Umbilical cord (tissue), 2 donors: Measurements from ENCODE around the gene FANK1. TPM values are rescaled to one million over a fixed set of nuclear protein-coding genes. Genes with fewer than 3 reads are reported as not detected.

Source experiments
- DNase-seq: peaks from one replicate; pipeline ENCODE4 v3.0.0-alpha.2; 2015; ENCODE audit warnings: low spot score
- total RNA-seq: library from RNA; depleted of rRNA; stranded (reverse); fragments of >200 nt; gene quantifications from one replicate; pipeline ENCODE4 v1.2.3, GENCODE V29; 2014; ENCODE audit warnings: low replicate concordance; ENCODE audit not compliant: insufficient read depth

The FANK1 gene
- total RNA-seq, 1 donor from 2014 or later: 4.3 TPM

DNA sequence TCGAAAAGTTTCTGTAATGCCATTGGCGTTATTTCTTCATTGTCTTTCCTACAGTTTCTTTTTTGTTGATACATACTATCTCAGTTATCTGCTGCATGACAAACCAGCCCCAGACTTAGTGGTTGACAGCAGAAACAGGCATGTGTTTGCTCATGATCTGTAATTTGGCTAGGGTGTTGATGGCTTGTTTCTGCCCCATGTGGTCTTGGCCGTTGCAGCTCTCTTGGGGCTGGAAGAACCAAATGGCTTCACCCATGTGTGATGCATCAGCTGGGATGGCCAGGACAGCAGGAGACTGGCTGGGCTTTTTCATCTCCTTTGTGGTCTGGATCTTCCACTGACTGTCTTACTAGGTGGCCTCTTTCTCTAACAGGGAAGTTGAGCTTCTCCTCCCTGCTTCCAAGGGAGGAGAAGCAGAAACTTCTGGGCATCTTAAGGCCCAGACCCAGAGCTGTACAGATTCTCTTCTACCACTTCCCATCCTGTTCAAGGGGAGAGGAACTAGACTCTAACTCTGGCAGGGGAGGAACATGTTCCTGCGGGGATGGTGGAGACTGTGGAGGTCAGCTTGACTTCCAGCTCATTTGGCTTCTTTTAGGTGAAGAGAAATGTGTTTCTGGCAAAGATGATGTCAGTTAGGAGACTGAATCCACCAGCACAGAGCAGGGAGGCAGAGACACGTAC is 89.3 kb downstream of the FANK1 start:
- no peak for DNase-seq

DNA sequence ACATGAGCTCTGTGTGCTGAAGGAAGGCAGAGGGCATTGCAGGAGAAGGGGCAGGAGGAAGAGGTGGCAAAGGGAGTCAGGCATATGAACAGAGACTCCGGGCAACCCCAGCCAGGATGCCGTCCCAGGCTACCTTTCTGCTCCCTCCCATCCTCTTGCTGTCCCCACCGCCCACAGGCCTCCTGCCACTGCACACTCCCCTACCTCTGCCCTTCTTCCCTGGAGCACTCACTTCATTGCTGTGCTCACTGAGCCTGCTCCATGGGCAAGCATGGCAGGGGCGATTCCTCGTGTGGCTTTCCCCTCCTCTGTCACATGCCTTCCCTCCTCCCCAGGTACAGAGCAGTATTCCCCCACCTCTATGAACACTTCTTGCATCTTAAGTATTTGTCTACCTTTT is 93.4 kb downstream of the FANK1 start:
- no peak for DNase-seq

- no peak for DNase-seq
Measured at GRCh38 chr10:125990974-125991373, 94.6 kb downstream of the FANK1 start.

DNA sequence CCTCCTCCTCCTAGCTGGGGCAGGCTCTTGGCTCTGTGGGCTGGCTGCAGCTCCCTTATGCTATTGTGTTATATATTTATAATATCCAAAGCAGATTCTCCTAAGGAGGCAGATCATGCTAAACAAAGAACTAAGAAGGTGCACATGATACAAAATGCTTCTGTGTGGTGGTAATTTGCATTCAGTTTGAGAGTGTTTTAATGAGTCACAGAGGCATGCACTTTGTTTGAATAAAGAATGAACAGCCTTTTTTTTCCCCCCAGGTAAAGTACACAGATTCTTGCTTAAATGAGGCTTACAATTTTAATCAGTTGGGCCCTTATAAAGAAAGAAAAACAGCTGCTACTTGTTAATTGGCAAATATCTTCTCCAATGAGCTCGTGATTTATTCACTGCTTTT is 95.0 kb downstream of the FANK1 start:
- no peak for DNase-seq

DNA sequence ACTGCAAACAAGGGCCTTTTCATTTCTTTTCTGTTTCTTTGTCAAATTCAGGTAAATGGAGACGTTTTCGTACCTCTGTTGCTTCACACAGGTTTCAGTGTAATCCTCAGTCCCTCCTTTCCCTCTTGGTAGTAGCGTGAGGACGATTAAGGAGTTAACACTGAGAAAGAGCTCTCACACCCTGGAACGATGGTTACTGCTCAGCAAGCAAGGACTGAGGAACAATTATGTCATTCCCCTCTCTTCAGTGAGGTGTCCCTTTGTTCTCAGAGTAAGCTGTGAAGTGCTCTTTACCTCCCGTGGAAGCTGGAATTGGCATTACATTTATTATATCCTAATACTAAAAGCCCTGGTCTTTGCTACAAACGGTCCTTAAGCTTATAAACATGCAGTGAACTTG is 95.9 kb downstream of the FANK1 start:
- DNase-seq: no peak

GRCh38 chr10:125994601-125995000 is 98.2 kb downstream of the FANK1 start:
- no peak for DNase-seq

DNA sequence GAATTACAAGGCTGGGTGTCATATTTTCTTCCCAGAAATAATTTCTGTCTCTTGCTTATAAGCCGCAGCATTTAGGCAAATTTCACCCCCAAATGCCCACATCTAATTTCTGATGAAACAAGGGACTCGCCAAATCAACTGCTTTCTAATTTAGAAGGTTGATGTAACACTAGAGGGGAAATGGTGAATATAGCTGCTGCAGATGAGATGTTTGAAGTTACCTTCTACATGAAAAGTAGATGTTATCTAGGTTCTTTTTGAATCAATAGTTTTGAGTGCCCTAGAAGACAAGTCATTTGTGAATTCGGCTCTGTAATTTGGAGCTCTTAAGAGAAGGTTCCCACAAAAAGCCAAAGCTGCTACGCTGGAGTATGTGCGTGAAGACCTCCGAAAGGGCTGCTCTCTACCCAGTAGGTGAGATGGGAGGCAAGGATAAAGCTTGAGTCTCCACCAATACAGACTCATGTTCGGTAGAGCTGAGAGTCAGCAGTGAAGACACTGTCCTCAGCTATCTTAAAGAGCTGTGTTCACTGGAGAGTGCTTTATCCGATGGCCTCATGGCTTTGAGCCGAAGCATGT is 99.5 kb downstream of the FANK1 start:
- no peak for DNase-seq

DNA sequence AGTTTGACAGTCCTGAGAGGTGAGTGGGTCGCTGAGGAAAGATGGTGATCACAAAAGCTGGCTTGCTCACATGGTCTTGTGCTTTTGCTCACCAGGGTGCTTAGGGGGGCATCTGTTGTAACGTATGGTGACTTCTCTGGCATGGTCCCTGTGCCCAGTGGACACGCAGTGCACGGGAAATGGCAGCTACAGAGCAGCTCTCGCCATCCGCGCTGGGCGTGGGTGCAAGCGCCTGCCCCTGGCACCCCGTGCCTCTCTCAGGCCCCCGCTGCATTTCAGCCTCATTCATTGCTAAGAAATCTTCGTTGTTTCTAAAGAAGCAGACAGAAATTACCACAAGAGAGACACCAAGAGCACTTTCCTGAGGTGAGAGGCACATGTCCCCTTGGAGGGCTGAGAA is 101.2 kb downstream of the FANK1 start:
- DNase-seq: no peak

DNA sequence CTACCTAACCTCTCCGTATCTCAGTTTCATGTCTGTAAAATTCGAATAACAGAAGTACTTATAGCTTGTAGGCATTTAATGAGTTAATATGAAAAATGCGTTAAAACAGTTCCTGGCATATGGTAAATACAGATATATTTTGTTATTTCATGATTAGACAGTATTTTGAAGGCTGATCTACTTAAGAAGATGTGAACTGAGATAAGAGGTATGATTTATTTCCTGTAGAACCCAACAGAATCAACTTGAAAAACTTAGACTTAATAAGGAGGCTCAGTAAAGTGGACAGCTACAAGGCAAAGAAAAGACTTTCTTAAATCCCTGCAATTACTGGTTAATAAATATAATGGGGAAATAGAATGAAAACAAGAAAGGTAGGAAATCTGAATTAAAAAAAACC is 103.3 kb downstream of the FANK1 start:
- no peak for DNase-seq

DNA sequence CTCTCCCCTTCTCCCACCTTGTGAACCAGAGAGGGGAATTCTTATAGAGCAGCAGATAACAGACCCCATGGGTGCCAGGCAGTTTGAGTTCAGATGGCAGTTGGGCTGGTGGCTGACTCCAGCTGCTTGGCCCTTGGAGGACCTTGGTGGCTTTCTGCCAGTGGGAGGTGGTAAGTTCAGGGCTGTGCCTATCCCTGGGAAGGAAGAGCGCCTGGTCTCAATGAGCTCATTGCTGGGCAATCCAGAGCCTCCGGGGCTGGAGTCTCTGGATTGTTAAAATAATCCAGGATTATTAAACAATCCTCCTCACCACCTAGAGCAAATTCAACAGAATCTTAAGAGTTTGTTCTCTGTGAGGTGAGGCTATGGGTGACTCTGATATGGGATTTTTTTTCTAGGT is 105.2 kb downstream of the FANK1 start:
- peak; percentile 25 for DNase-seq

- DNase-seq: no peak
Measured at GRCh38 chr10:126004752-126005151, 108.4 kb downstream of the FANK1 start.

DNA sequence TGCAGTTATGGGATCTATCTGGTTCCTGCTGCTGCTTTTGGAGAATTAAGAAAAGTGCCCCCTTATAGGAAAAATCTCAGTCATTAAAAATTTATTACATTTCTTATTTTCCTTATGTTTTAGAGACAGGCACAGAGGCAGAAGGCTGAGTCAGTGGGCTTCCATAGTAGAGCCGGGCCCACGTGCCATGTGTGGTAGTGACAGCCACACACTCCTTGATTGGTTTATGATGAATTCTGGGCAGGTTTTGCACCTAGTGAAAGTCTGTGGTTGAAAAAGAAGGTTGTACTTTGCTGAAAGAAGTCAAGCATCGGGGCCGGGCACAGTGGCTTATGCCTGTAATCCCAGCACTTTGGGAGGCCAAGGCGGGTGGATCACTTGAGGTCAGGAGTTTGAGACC is 109.9 kb downstream of the FANK1 start:
- no peak for DNase-seq

DNA sequence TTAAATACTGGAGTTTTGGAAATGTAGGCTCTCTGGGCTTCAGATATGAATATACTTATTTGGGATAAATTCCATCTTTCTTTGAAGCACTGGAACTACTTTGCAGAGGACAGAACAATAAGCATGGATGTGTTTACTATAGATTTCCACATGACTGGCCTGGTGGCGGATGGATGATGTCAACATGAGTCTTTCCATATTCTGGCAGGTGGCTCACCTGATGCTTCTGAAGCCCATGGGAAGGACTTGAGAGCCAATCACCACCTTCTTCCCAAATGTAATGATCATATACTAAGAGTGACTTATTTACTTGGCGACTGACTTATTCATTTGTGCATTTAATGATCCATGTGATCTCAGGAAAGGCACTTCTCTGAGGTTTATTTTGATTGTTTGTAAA is 110.5 kb downstream of the FANK1 start:
- DNase-seq: no peak

- peak; percentile 75 for DNase-seq
Measured at GRCh38 chr10:126009650-126010049, 113.3 kb downstream of the FANK1 start.

- DNase-seq: no peak
Measured at GRCh38 chr10:126011995-126012394, 115.6 kb downstream of the FANK1 start.

DNA sequence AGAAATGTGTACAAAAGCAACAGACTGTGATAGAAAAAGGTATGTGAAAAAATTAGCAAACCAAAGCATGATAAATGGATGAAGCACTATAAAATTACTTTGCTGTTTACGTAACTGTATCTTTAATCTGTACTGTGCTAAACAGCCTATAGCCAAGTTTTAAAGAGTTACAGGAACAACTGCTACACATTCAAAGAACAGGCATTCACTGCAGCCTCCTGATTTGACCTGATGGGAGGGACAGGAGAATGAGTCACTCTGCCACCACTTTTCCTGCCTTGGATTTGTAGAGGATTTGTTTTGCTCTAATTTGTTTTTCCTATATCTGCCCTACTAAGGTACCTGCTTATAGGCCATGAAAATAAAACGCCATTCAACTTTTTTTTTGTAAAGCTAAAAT is 116.1 kb downstream of the FANK1 start:
- DNase-seq: no peak

GRCh38 chr10:126013489-126014281 is 117.3 kb downstream of the FANK1 start:
- DNase-seq: no peak

- no peak for DNase-seq
Measured at GRCh38 chr10:126014309-126014708, 117.9 kb downstream of the FANK1 start.

- peak; percentile 19 for DNase-seq
Measured at GRCh38 chr10:126015413-126015812, 119.0 kb downstream of the FANK1 start.

GRCh38 chr10:126016156-126016805 is 119.9 kb downstream of the FANK1 start:
- DNase-seq: no peak

DNA sequence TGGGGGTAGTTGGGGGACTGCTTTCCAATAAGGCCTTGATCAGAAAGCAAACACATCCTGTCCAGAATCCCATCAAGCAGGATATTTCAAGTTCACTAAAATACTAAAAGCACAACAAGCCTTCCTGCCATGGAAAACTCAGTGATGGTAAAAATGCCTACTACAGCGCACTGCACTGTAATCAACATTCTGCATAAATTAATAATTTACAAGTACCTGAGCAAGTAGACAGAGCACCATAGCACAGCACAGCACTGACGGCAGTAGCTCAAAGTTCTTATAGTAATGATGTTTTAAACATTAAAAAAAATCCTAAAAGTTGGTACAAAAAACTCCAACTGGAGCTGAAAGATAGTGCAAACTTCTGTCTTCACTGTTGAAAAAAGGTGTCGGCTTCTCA is 120.5 kb downstream of the FANK1 start:
- DNase-seq: no peak

DNA sequence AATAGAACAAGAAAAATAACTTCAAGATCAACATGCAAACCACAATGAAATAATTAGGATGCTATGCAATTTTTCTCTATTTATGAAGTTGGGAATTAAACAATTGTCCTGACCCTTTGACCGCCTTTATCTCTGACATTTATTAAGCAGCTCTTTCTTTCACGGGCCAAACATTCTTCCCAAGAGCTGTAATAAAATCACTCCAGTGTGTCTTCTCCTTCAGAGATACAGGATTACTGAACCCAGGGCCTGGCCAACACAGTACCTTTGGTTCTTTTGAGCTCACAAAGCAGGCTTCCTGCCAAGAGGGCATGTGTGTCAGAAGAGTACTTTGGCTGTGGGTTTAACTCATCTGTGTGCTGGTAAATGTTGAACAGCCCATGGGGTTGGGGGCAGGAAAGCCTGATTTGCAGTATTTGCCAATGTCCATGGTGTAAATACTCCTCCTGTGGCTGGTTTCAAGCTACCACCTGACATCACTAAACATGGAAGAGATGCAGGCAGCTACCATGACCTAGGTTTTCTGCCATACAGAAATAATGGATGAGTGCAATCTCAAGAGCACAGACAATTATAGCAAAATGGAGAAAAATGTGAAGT is 121.7 kb downstream of the FANK1 start:
- DNase-seq: peak; percentile 51
